Pericardium fibroblast (primary cell): Measurements from ENCODE around the gene U2AF2. TPM values are rescaled to one million over a fixed set of nuclear protein-coding genes. Genes with fewer than 3 reads are reported as not detected.

ENCODE experiments used
- total RNA-seq: library from RNA; depleted of rRNA; stranded (reverse); fragments of >200 nt; gene quantifications from 2 replicates; pipeline ENCODE4 v1.2.3, GENCODE V29; 2015

U2AF2 gene
- total RNA-seq = 82.9 and 105 TPM in 2 replicates

GRCh38 chr19:55654868-55655647, at the start of gene U2AF2:
Gene U2AF2 (plus strand): TSS chr19:55655035. CDS start chr19:55655105, 70 bp downstream.

GRCh38 chr19:55605637-55606470, 49.0 kb upstream of the U2AF2 start, which contains the start of gene ZNF865:
Gene ZNF865 (plus strand): TSS chr19:55605647. CDS start chr19:55613619, 7,972 bp downstream.

GRCh38 chr19:55624109-55625003, 30.5 kb upstream of the U2AF2 start, which contains the start of gene ZNF784:
Gene ZNF784 (minus strand): TSS chr19:55624566. CDS start chr19:55624561, 5 bp downstream.

GRCh38 chr19:55640577-55641425, 14.0 kb upstream of the U2AF2 start, which contains the start of gene ZNF580:
Gene ZNF580 (plus strand): TSS chr19:55641002. CDS start chr19:55642509, 1,507 bp downstream.

GRCh38 chr19:55643003-55643886, 11.6 kb upstream of the U2AF2 start, which contains the start of gene ZNF581:
Gene ZNF581 (plus strand): TSS chr19:55643649. CDS start chr19:55644572, 923 bp downstream.

GRCh38 chr19:55647732-55648584, 6.9 kb upstream of the U2AF2 start, which contains the start of gene CCDC106:
Gene CCDC106 (plus strand): TSS chr19:55648212. CDS start chr19:55649047, 835 bp downstream.

GRCh38 chr19:55674841-55675660, 20.2 kb downstream of the U2AF2 start, which contains the start of gene EPN1:
Gene EPN1 (plus strand): TSS chr19:55675226. CDS start chr19:55678628, 3,402 bp downstream.

Other genes starting within 250 kb of the U2AF2 start
- 42.2 and 50.1 TPM in 2 replicates for gene UBE2S, start 247.2 kb upstream of the U2AF2 start, total RNA-seq
- not detected in 2 replicates for gene SHISA7, start 211.7 kb upstream of the U2AF2 start, total RNA-seq
- gene ISOC2, start 193.4 kb upstream of the U2AF2 start, total RNA-seq = 86.5 and 89.5 TPM in 2 replicates
- gene C19orf85, start 190.3 kb upstream of the U2AF2 start, total RNA-seq = not detected in 2 replicates
- gene ZNF628, start 178.4 kb upstream of the U2AF2 start, total RNA-seq = 1.9 and 4.2 TPM in 2 replicates
- gene NAT14, start 169.8 kb upstream of the U2AF2 start, total RNA-seq = 16.6 and 25.1 TPM in 2 replicates
- 9.1 and 19.5 TPM in 2 replicates for gene SSC5D, start 166.6 kb upstream of the U2AF2 start, total RNA-seq
- gene SBK2, start 117.9 kb upstream of the U2AF2 start, total RNA-seq = not detected in 2 replicates
- not detected in 2 replicates for gene SBK3, start 109.5 kb upstream of the U2AF2 start, total RNA-seq
- 10.7 and 11.9 TPM in 2 replicates for gene ZNF579, start 74.2 kb upstream of the U2AF2 start, total RNA-seq
- 4.8 and 6.1 TPM in 2 replicates for gene FIZ1, start 55.5 kb upstream of the U2AF2 start, total RNA-seq
- gene ZNF524, start 54.7 kb upstream of the U2AF2 start, total RNA-seq = 25.6 and 46.4 TPM in 2 replicates
- 4.6 and 4.9 TPM in 2 replicates for gene ZNF865, start 49.4 kb upstream of the U2AF2 start, total RNA-seq
- gene ZNF784, start 30.5 kb upstream of the U2AF2 start, total RNA-seq = 4.7 and 5.2 TPM in 2 replicates
- gene ZNF580, start 14.0 kb upstream of the U2AF2 start, total RNA-seq = 27.0 and 32.3 TPM in 2 replicates
- 29.1 and 59.8 TPM in 2 replicates for gene ZNF581, start 11.4 kb upstream of the U2AF2 start, total RNA-seq
- gene CCDC106, start 6.8 kb upstream of the U2AF2 start, total RNA-seq = 19.0 and 19.8 TPM in 2 replicates
- 119 and 121 TPM in 2 replicates for gene EPN1, start 20.2 kb downstream of the U2AF2 start, total RNA-seq
- gene NLRP9, start 83.4 kb downstream of the U2AF2 start, total RNA-seq = not detected in 2 replicates
- gene RFPL4A, start 104.1 kb downstream of the U2AF2 start, total RNA-seq = not detected in 2 replicates
- not detected in 2 replicates for gene RFPL4AL1, start 114.1 kb downstream of the U2AF2 start, total RNA-seq
- gene NLRP11, start 177.0 kb downstream of the U2AF2 start, total RNA-seq = not detected in 2 replicates
- not detected in 2 replicates for gene NLRP4, start 181.5 kb downstream of the U2AF2 start, total RNA-seq